ENCODE results near the gene CPE. TPM values are rescaled to one million over a fixed set of nuclear protein-coding genes. Genes with fewer than 3 reads are reported as not detected.

CPE gene
- total and polyA plus RNA-seq, 4 donors, result 3.0 to 5.6 (median 4.5) TPM

- no peaks in the 10 kb centered on the region for H3K9me3 ChIP-seq (ENCODE audit: control insufficient read depth in 4 of 4, low read length in 3 of 4)
- TF ChIP-seq ATF3 (IDR thresholded peaks at IDR 0.05), result no peak
- TF ChIP-seq CTCF (IDR thresholded peaks at IDR 0.05; ENCODE audit: low read depth, low read length, missing input control), result peak; percentile 70
- peak; percentile 89 to 93 for TF ChIP-seq RAD21 (IDR thresholded peaks at IDR 0.05)
- no peak overlapping the region for H3K4me3 ChIP-seq (ENCODE audit: low read depth in 1 of 3, low read length in 3 of 3)
- H3K27me3 ChIP-seq (ENCODE audit: control insufficient read depth in 4 of 4, insufficient read depth in 4 of 4, low read length in 3 of 4), result no peaks in the 10 kb centered on the region
- no peak overlapping the region for H3K27ac ChIP-seq (ENCODE audit: low read depth in 1 of 2, low read length in 2 of 2)
- DNase-seq (ENCODE audit: low spot score), result no peak
- H3K9ac ChIP-seq (ENCODE audit: low read depth in 1 of 2, low read length in 2 of 2), result no peak overlapping the region
- WGBS, result 64% methylated on average over 6 of the region's 6 CpGs
- H3K36me3 ChIP-seq (ENCODE audit: control insufficient read depth in 4 of 4, insufficient read depth in 3 of 4, low read depth in 1 of 4, low read length in 3 of 4), result no peaks in the 10 kb centered on the region
- H3K4me1 ChIP-seq (ENCODE audit: control insufficient read depth in 4 of 4, insufficient read depth in 4 of 4, low read length in 3 of 4), result no peaks in the 10 kb centered on the region
Observed at GRCh38 chr4:165537028-165537648, 158.3 kb downstream of the CPE start.

DNA sequence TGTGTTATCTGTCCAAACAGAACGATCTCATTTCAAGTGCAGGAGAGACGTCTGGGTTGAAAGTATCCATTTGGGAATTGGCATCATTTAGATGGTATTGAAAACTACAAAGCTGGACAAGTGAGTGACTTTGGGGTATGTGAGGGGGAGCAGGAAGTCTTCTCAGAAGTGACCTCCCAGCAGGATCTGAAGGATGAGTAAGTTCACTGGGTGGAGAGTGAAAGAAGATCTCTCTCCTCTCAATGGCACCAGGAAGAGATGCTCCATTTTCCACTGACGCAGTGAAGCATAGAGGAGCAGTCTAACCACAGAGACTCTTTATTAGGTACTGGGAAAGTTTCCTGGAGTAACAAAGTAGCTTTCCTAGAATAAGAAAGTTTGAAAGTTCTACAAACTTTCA, 161.0 kb downstream of the CPE start:
- H3K9ac ChIP-seq (ENCODE audit: low read depth in 1 of 2, low read length in 2 of 2), result no peak overlapping the region
- WGBS, result 80% methylated on average over 3 of the region's 3 CpGs
- H3K27ac ChIP-seq (ENCODE audit: low read depth in 1 of 2, low read length in 2 of 2), result no peak overlapping the region

GRCh38 chr4:165540206-165540830, 161.5 kb downstream of the CPE start:
- H3K27me3 ChIP-seq (ENCODE audit: control insufficient read depth in 4 of 4, insufficient read depth in 4 of 4, low read length in 3 of 4), result peaks cover 0 to 2% (median 0%) of the 10 kb centered on the region in 4 donors
- TF ChIP-seq FOXA1 (IDR thresholded peaks at IDR 0.05) (no peak), GABPA (IDR thresholded peaks at IDR 0.05 in 1 of 2, conservative IDR thresholded peaks at IDR 0.05 in 1 of 2) (no peak), RXRA (IDR thresholded peaks at IDR 0.05) (no peak), EGR1 (IDR thresholded peaks at IDR 0.05; ENCODE audit: low read depth in 2 of 2) (no peak), JUND (IDR thresholded peaks at IDR 0.05) (no peak), SP1 (IDR thresholded peaks at IDR 0.05) (no peak), RAD21 (IDR thresholded peaks at IDR 0.05) (no peak), NR2F2 (IDR thresholded peaks at IDR 0.05) (no peak), YY1 (IDR thresholded peaks at IDR 0.05) (no peak), HNF4A (conservative IDR thresholded peaks at IDR 0.05) (no peak), ATF3 (IDR thresholded peaks at IDR 0.05) (no peak), CTCF (IDR thresholded peaks at IDR 0.05; ENCODE audit: low read depth, low read length, missing input control) (no peak)
- TF ChIP-seq, protein P1, sequence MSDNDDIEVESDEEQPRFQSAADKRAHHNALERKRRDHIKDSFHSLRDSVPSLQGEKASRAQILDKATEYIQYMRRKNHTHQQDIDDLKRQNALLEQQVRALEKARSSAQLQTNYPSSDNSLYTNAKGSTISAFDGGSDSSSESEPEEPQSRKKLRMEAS (IDR thresholded peaks at IDR 0.05), result no peak
- TF ChIP-seq, protein P2, sequence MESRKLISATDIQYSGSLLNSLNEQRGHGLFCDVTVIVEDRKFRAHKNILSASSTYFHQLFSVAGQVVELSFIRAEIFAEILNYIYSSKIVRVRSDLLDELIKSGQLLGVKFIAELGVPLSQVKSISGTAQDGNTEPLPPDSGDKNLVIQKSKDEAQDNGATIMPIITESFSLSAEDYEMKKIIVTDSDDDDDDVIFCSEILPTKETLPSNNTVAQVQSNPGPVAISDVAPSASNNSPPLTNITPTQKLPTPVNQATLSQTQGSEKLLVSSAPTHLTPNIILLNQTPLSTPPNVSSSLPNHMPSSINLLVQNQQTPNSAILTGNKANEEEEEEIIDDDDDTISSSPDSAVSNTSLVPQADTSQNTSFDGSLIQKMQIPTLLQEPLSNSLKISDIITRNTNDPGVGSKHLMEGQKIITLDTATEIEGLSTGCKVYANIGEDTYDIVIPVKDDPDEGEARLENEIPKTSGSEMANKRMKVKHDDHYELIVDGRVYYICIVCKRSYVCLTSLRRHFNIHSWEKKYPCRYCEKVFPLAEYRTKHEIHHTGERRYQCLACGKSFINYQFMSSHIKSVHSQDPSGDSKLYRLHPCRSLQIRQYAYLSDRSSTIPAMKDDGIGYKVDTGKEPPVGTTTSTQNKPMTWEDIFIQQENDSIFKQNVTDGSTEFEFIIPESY (IDR thresholded peaks at IDR 0.05), result no peak

More for the DNA sequence above, 161.0 kb downstream of the CPE start:
- H3K4me3 ChIP-seq (ENCODE audit: low read depth in 1 of 3, low read length in 3 of 3), result no peak overlapping the region
- no peaks in the 10 kb centered on the region for H3K36me3 ChIP-seq (ENCODE audit: control insufficient read depth in 4 of 4, insufficient read depth in 3 of 4, low read depth in 1 of 4, low read length in 3 of 4)
- DNase-seq (ENCODE audit: low spot score), result no peak
- no peaks in the 10 kb centered on the region for H3K4me1 ChIP-seq (ENCODE audit: control insufficient read depth in 4 of 4, insufficient read depth in 4 of 4, low read length in 3 of 4)
- no peaks in the 10 kb centered on the region for H3K9me3 ChIP-seq (ENCODE audit: control insufficient read depth in 4 of 4, low read length in 3 of 4)
- TF ChIP-seq ATF3 (IDR thresholded peaks at IDR 0.05) (no peak), FOXA1 (IDR thresholded peaks at IDR 0.05) (no peak), FOXA2 (IDR thresholded peaks at IDR 0.05) (no peak), NR2F2 (IDR thresholded peaks at IDR 0.05) (no peak), RAD21 (IDR thresholded peaks at IDR 0.05) (no peak)
- H3K27me3 ChIP-seq (ENCODE audit: control insufficient read depth in 4 of 4, insufficient read depth in 4 of 4, low read length in 3 of 4), result no peaks in the 10 kb centered on the region

More at GRCh38 chr4:165540206-165540830, 161.5 kb downstream of the CPE start:
- H3K9ac ChIP-seq (ENCODE audit: low read depth in 1 of 2, low read length in 2 of 2), result no peak overlapping the region
- no peaks in the 10 kb centered on the region for H3K4me1 ChIP-seq (ENCODE audit: control insufficient read depth in 4 of 4, insufficient read depth in 4 of 4, low read length in 3 of 4)
- WGBS, result 80% methylated on average over 9 of the region's 9 CpGs
- no peak overlapping the region for H3K4me3 ChIP-seq (ENCODE audit: low read depth in 1 of 3, low read length in 3 of 3)
- no peak for DNase-seq (ENCODE audit: low spot score)
- no peaks in the 10 kb centered on the region for H3K36me3 ChIP-seq (ENCODE audit: control insufficient read depth in 4 of 4, insufficient read depth in 3 of 4, low read depth in 1 of 4, low read length in 3 of 4)
- H3K27ac ChIP-seq (ENCODE audit: low read depth in 1 of 2, low read length in 2 of 2), result no peak overlapping the region
- no peaks in the 10 kb centered on the region for H3K9me3 ChIP-seq (ENCODE audit: control insufficient read depth in 4 of 4, low read length in 3 of 4)
